ENCODE data around the gene SLC39A1. TPM values are rescaled to one million over a fixed set of nuclear protein-coding genes. Genes with fewer than 3 reads are reported as not detected.
"Not testable (repeated sequence)": the region's sequence is repeated elsewhere in the genome, so short reads cannot be mapped to it uniquely, and the experiment has no call there.

The SLC39A1 gene
- 10 to 100 TPM; 80.8 to 96.4 (median 89.8) TPM for polyA plus RNA-seq (ENCODE audit: insufficient read length in 4 of 4)

- peak; percentile 96 to 98 (median 98) for DNase-seq (ENCODE audit: low read depth in 4 of 4, low spot score in 3 of 4)
Observed at GRCh38 chr1:153963030-153963849, at the start of gene SLC39A1. Gene SLC39A1, minus strand, starts transcription at chr1:153963537. Its CDS starts 822 bp downstream, at chr1:153962715.

GRCh38 chr1:154012543-154012942 lies 49.2 kb upstream of the SLC39A1 start:
- not testable (repeated sequence) for DNase-seq (ENCODE audit: low read depth in 4 of 4, low spot score in 3 of 4)

- no peak for DNase-seq (ENCODE audit: low read depth in 4 of 4, low spot score in 3 of 4)
Observed at GRCh38 chr1:154012129-154012528, 48.8 kb upstream of the SLC39A1 start.

- no peak for DNase-seq (ENCODE audit: low read depth in 4 of 4, low spot score in 3 of 4)
Observed at GRCh38 chr1:154006136-154006535, 42.8 kb upstream of the SLC39A1 start.

- no peak for DNase-seq (ENCODE audit: low read depth in 4 of 4, low spot score in 3 of 4)
Observed at GRCh38 chr1:154000420-154000819, 37.1 kb upstream of the SLC39A1 start.

GRCh38 chr1:153996882-153997281 lies 33.5 kb upstream of the SLC39A1 start:
- DNase-seq (ENCODE audit: low read depth in 4 of 4, low spot score in 3 of 4) = not testable (repeated sequence)

- DNase-seq (ENCODE audit: low read depth in 4 of 4, low spot score in 3 of 4) = no peak
Observed at GRCh38 chr1:153995640-153996039, 32.3 kb upstream of the SLC39A1 start.

- no peak for DNase-seq (ENCODE audit: low read depth in 4 of 4, low spot score in 3 of 4)
Observed at GRCh38 chr1:153995202-153995601, 31.9 kb upstream of the SLC39A1 start.

GRCh38 chr1:153991806-153992205 lies 28.5 kb upstream of the SLC39A1 start:
- DNase-seq (ENCODE audit: low read depth in 4 of 4, low spot score in 3 of 4) = no peak

- DNase-seq (ENCODE audit: low read depth in 4 of 4, low spot score in 3 of 4) = no peak
Observed at GRCh38 chr1:153991151-153991630, 27.9 kb upstream of the SLC39A1 start.

GRCh38 chr1:153990468-153991150 lies 27.3 kb upstream of the SLC39A1 start, which contains the start of gene RPS27:
Gene RPS27, plus strand, starts transcription at chr1:153990762. Its CDS starts 35 bp downstream, at chr1:153990797.
- peak; percentile 96 to 98 (median 98) for DNase-seq (ENCODE audit: low read depth in 4 of 4, low spot score in 3 of 4)

GRCh38 chr1:153987621-153988020 lies 24.3 kb upstream of the SLC39A1 start:
- DNase-seq (ENCODE audit: low read depth in 4 of 4, low spot score in 3 of 4) = no peak

GRCh38 chr1:153985941-153986761 lies 22.8 kb upstream of the SLC39A1 start, which contains the start of gene RAB13:
Gene RAB13, minus strand, starts transcription at chr1:153986339. Its CDS starts 103 bp downstream, at chr1:153986236.
- DNase-seq (ENCODE audit: low read depth in 4 of 4, low spot score in 3 of 4) = peak in 2 of 4 donors; percentile 67 to 80

GRCh38 chr1:153985341-153985912 lies 22.1 kb upstream of the SLC39A1 start:
- DNase-seq (ENCODE audit: low read depth in 4 of 4, low spot score in 3 of 4) = no peak

GRCh38 chr1:153984123-153984894 lies 21.0 kb upstream of the SLC39A1 start:
- no peak for DNase-seq (ENCODE audit: low read depth in 4 of 4, low spot score in 3 of 4)

- DNase-seq (ENCODE audit: low read depth in 4 of 4, low spot score in 3 of 4) = not testable (repeated sequence)
Observed at GRCh38 chr1:153981735-153982134, 18.4 kb upstream of the SLC39A1 start.

- DNase-seq (ENCODE audit: low read depth in 4 of 4, low spot score in 3 of 4) = not testable (repeated sequence)
Observed at GRCh38 chr1:153979091-153979490, 15.8 kb upstream of the SLC39A1 start.

GRCh38 chr1:153978274-153978909 lies 15.1 kb upstream of the SLC39A1 start:
- DNase-seq (ENCODE audit: low read depth in 4 of 4, low spot score in 3 of 4) = no peak

Data from right renal pelvis (tissue), 4 donors.